Keratinocyte (primary cell): ENCODE measurements around the gene CHCHD1.

Source experiments
- EZH2 ChIP-seq: IDR thresholded peaks from one replicate; pipeline ENCODE4 v1.6.1; 2012; ENCODE audit warnings: inconsistent platforms, mild to moderate bottlenecking, low read length, moderate library complexity
- TF ChIP-seq, protein P1 (sequence below), 3 experiments: IDR thresholded peaks in 1 of 3; conservative IDR thresholded peaks in 1 of 3; optimal IDR thresholded peaks in 1 of 3; 2 replicates in 2 of 3; 3 replicates in 1 of 3; pipeline versions ENCODE3 to v1.5.1; 2011; ENCODE audit warnings: low read length in 3 of 3, mild to moderate bottlenecking in 3 of 3, moderate library complexity in 2 of 3, control low read depth in 1 of 3, inconsistent platforms in 1 of 3; ENCODE audit not compliant: insufficient read depth in 2 of 3; ENCODE audit errors: extremely low read depth in 1 of 3

DNA sequence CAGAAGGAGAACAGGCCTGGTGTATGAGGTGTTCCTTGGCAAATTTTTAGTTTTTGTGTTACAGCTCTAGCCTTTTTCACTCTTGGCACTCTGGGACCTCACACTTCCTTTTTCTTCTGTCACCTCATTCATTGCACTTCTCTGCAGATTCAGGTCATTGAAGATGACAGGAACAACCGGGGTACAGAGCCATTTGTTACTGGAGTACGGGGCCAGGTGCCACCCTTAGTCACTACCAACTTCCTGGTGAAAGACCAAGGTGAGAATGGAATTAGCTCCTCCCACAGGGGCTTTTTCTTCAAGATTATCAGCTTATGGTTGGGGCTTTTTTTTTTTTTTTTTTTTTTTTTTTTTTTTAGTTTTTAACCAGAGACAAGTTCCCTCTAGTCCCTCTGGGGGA lies 18.5 kb upstream of the CHCHD1 start:
- no peak for TF ChIP-seq EZH2
- TF ChIP-seq, protein P1, sequence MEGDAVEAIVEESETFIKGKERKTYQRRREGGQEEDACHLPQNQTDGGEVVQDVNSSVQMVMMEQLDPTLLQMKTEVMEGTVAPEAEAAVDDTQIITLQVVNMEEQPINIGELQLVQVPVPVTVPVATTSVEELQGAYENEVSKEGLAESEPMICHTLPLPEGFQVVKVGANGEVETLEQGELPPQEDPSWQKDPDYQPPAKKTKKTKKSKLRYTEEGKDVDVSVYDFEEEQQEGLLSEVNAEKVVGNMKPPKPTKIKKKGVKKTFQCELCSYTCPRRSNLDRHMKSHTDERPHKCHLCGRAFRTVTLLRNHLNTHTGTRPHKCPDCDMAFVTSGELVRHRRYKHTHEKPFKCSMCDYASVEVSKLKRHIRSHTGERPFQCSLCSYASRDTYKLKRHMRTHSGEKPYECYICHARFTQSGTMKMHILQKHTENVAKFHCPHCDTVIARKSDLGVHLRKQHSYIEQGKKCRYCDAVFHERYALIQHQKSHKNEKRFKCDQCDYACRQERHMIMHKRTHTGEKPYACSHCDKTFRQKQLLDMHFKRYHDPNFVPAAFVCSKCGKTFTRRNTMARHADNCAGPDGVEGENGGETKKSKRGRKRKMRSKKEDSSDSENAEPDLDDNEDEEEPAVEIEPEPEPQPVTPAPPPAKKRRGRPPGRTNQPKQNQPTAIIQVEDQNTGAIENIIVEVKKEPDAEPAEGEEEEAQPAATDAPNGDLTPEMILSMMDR (optimal IDR thresholded peaks at IDR 0.05 in 1 of 3, IDR thresholded peaks at IDR 0.05 in 1 of 3, conservative IDR thresholded peaks at IDR 0.05 in 1 of 3; ENCODE audit: extremely low read depth in 1 of 3, insufficient read depth in 2 of 3, low read length in 3 of 3), result no peak
